Hepatocyte (in vitro differentiated cells): ENCODE data around the gene PPIP5K2. TPM values are rescaled to one million over a fixed set of nuclear protein-coding genes. Genes with fewer than 3 reads are reported as not detected.

Experiments used
- DNase-seq: peaks from one replicate; pipeline ENCODE4 v3.0.0-alpha.2; 2016; ENCODE audit warnings: low spot score
- H2AFZ ChIP-seq: fragments of 200-600 bp; sonication (generic); 2 replicates; pipeline ENCODE4 v1.6.0; 2016; ENCODE audit warnings: antibody characterized with exemption, mild to moderate bottlenecking
- H3K27ac ChIP-seq: fragments of 200-600 bp; sonication (generic); 2 replicates; pipeline ENCODE4 v1.5.1; 2016; ENCODE audit warnings: mild to moderate bottlenecking
- H3K27me3 ChIP-seq: fragments of 200-600 bp; sonication (generic); 2 replicates; pipeline ENCODE4 v1.6.1; 2016
- H3K36me3 ChIP-seq: fragments of 200-600 bp; sonication (generic); replicated peaks from 2 replicates; pipeline ENCODE4 v1.5.1; 2016; ENCODE audit warnings: low read depth; ENCODE audit not compliant: insufficient read depth
- H3K4me1 ChIP-seq: fragments of 200-600 bp; sonication (generic); 2 replicates; pipeline ENCODE4 v1.5.1; 2016; ENCODE audit warnings: mild to moderate bottlenecking, moderate library complexity; ENCODE audit not compliant: insufficient read depth
- H3K4me2 ChIP-seq: fragments of 200-600 bp; sonication (generic); 2 replicates; pipeline ENCODE4 v1.6.0; 2016
- H3K4me3 ChIP-seq: fragments of 200-600 bp; sonication (generic); 2 replicates; pipeline ENCODE4 v1.5.1; 2016; ENCODE audit warnings: mild to moderate bottlenecking
- H3K79me2 ChIP-seq: fragments of 200-600 bp; sonication (generic); 2 replicates; pipeline ENCODE4 v1.6.0; 2017; ENCODE audit warnings: mild to moderate bottlenecking
- H3K9me2 ChIP-seq: fragments of 200-600 bp; sonication (generic); replicated peaks from 2 replicates; pipeline ENCODE4 v1.6.0; 2017; ENCODE audit warnings: mild to moderate bottlenecking; ENCODE audit not compliant: insufficient read depth
- H3K9me3 ChIP-seq: fragments of 200-600 bp; sonication (generic); 2 replicates; pipeline ENCODE4 v1.5.1; 2016; ENCODE audit warnings: low read depth, mild to moderate bottlenecking
- H4K20me1 ChIP-seq: fragments of 200-600 bp; sonication (generic); 2 replicates; pipeline ENCODE4 v1.6.0; 2016; ENCODE audit warnings: mild to moderate bottlenecking; ENCODE audit not compliant: insufficient read depth, poor library complexity, severe bottlenecking
- CTCF ChIP-seq: fragments of 200-600 bp; sonication (generic); IDR thresholded peaks from 2 replicates; pipeline ENCODE4 v1.5.1; 2016; ENCODE audit warnings: antibody characterized with exemption, mild to moderate bottlenecking; ENCODE audit not compliant: poor library complexity
- EZH2 ChIP-seq: fragments of 200-600 bp; sonication (generic); IDR thresholded peaks from 2 replicates; pipeline ENCODE4 v1.6.1; 2016; ENCODE audit warnings: antibody characterized with exemption, mild to moderate bottlenecking, borderline replicate concordance
- EZH2phosphoT487 ChIP-seq: fragments of 200-600 bp; sonication (generic); IDR thresholded peaks from one replicate; pipeline ENCODE4 v1.6.1; 2018; ENCODE audit warnings: antibody characterized with exemption, mild to moderate bottlenecking, low read depth, moderate library complexity; ENCODE audit not compliant: unreplicated experiment, severe bottlenecking
- WGBS: methylation state at CpG from one replicate; pipeline ENCODE4 v1.1.6; 2016; ENCODE audit warnings: low lambda C conversion rate; ENCODE audit errors: missing lambda C conversion rate; 5-methylcytosine and 5-hydroxymethylcytosine counted together
- polyA plus RNA-seq: library from polyadenylated mRNA; unstranded; fragments of >200 nt; fragmentation: Nextera tagmentation; extraction: Ambion mirVana; gene quantifications from 2 replicates; pipeline ENCODE4 v1.2.1, GENCODE V29; 2016
- total RNA-seq: library from RNA; depleted of rRNA; stranded (reverse); fragments of >200 nt; gene quantifications from 2 replicates; pipeline ENCODE4 v1.2.3, GENCODE V29; 2014

Gene PPIP5K2
- total and polyA plus RNA-seq, 2 experiments from 2014 or later = 31.4 to 78.0 TPM

GRCh38 chr5:103208460-103208859, 88.4 kb downstream of the PPIP5K2 start:
- H2AFZ ChIP-seq = no peak overlapping the region
- H3K4me3 ChIP-seq = no peak overlapping the region
- H3K4me1 ChIP-seq = no peaks in the 10 kb centered on the region
- H3K79me2 ChIP-seq = no peaks in the 10 kb centered on the region
- H3K9me2 ChIP-seq = no peaks in the 10 kb centered on the region
- TF ChIP-seq EZH2 (no peak), CTCF (no peak), EZH2phosphoT487 (no peak)
- 78% methylated on average over 2 of the region's 2 CpGs for WGBS
- H3K4me2 ChIP-seq = no peak overlapping the region
- H3K27me3 ChIP-seq = no peaks in the 10 kb centered on the region
- H3K27ac ChIP-seq = no peak overlapping the region
- no peaks in the 10 kb centered on the region for H4K20me1 ChIP-seq
- no peak for DNase-seq
- H3K36me3 ChIP-seq = no peaks in the 10 kb centered on the region
- no peaks in the 10 kb centered on the region for H3K9me3 ChIP-seq

GRCh38 chr5:103209065-103209464, 89.0 kb downstream of the PPIP5K2 start:
- Histone ChIP-seq H3K4me2 (no peak overlapping the region), H3K27me3 (no peaks in the 10 kb centered on the region), H3K4me1 (no peaks in the 10 kb centered on the region), H4K20me1 (no peaks in the 10 kb centered on the region), H2AFZ (no peak overlapping the region), H3K36me3 (no peaks in the 10 kb centered on the region), H3K9me3 (no peaks in the 10 kb centered on the region), H3K27ac (no peak overlapping the region), H3K79me2 (no peaks in the 10 kb centered on the region), H3K4me3 (no peak overlapping the region), H3K9me2 (no peaks in the 10 kb centered on the region)
- no peak for DNase-seq
- TF ChIP-seq EZH2phosphoT487 (no peak), CTCF (no peak), EZH2 (no peak)

- TF ChIP-seq EZH2 (no peak), CTCF (no peak), EZH2phosphoT487 (no peak)
- H2AFZ ChIP-seq = no peak overlapping the region
- H3K4me2 ChIP-seq = no peak overlapping the region
- H3K9me3 ChIP-seq = no peaks in the 10 kb centered on the region
- H3K27me3 ChIP-seq = no peaks in the 10 kb centered on the region
- no peaks in the 10 kb centered on the region for H3K4me1 ChIP-seq
- no peak overlapping the region for H3K4me3 ChIP-seq
- H3K9me2 ChIP-seq = no peaks in the 10 kb centered on the region
- H3K79me2 ChIP-seq = no peaks in the 10 kb centered on the region
- no peak overlapping the region for H3K27ac ChIP-seq
- WGBS = 95% methylated on average over 2 of the region's 2 CpGs
- no peaks in the 10 kb centered on the region for H4K20me1 ChIP-seq
- no peak for DNase-seq
- H3K36me3 ChIP-seq = no peaks in the 10 kb centered on the region
Measured at GRCh38 chr5:103210952-103211351, 90.9 kb downstream of the PPIP5K2 start.
